ENCODE measurements around the gene LARGE1.
"Not testable (repeated sequence)": the region's sequence is repeated elsewhere in the genome, so short reads cannot be mapped to it uniquely, and the experiment has no call there.

Gene LARGE1

GRCh38 chr22:33884829-33885228 lies 35.4 kb downstream of the LARGE1 start:
- DNase-seq (ENCODE audit: low spot score) = no peak

- DNase-seq (ENCODE audit: low spot score) = no peak
Measured at GRCh38 chr22:33883961-33884808, 36.1 kb downstream of the LARGE1 start.

DNA sequence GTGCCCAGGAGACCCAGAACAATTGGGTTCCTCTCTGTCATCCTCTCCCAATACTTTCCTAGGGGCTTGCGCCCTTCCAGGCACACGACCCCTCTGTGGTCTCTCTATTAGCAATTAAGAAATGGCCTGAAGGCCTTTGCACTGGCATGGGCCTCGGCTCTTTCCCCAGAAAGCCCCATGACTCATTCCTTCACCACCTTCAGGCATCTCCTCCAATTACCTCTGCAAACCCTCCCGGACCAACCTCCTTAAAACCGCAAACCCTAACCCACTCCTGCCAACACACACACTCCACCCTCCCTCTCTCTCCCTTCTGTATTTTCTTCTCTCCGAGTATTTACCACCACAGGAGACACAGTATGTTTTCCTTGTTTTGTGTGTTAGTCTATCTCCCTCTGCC lies 36.7 kb downstream of the LARGE1 start:
- DNase-seq (ENCODE audit: low spot score) = no peak

- no peak for DNase-seq (ENCODE audit: low spot score)
Measured at GRCh38 chr22:33882991-33883390, 37.3 kb downstream of the LARGE1 start.

DNA sequence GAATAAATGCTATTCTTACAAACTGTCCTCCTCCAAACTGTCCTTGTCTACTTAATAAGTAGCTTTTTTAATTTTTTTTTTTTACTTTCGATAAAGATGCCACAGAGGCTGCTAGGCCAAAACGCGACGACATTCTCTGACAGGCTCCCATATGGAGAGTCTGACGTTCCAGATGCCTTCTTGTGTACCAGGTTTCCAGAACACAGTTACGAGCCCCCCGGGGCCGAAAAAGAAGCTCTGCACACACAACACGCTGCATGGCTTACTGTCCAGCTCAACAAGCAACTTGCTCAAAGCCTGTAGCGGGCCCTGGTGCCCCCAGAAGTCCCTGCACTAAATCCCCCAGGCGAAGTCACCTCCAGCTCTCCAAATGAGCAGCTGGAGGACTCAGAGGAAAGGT lies 39.3 kb downstream of the LARGE1 start:
- DNase-seq (ENCODE audit: low spot score) = no peak

DNA sequence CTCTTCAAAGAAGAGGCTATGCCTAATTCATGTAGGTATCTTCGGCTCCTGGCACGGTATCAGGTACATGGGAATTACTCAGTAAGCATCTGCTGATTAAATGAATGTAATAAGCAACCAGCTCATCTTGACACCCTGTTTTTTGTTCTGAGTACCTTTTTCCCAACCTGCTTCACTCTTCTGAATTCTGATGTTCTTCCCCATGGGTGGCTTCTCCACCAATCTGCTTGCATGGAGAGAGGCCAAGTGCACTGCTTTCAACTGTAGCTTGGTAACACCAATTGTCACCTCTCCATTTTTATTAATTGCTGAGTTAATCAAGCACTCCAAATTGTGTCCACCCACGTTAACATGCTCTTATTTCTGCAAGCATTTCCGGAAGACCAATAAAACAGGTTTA lies 40.5 kb downstream of the LARGE1 start:
- no peak for DNase-seq (ENCODE audit: low spot score)

GRCh38 chr22:33875316-33875715 lies 45.0 kb downstream of the LARGE1 start:
- DNase-seq (ENCODE audit: low spot score) = no peak

- DNase-seq (ENCODE audit: low spot score) = no peak
Measured at GRCh38 chr22:33874206-33874605, 46.1 kb downstream of the LARGE1 start.

- DNase-seq (ENCODE audit: low spot score) = no peak
Measured at GRCh38 chr22:33873666-33874065, 46.6 kb downstream of the LARGE1 start.

DNA sequence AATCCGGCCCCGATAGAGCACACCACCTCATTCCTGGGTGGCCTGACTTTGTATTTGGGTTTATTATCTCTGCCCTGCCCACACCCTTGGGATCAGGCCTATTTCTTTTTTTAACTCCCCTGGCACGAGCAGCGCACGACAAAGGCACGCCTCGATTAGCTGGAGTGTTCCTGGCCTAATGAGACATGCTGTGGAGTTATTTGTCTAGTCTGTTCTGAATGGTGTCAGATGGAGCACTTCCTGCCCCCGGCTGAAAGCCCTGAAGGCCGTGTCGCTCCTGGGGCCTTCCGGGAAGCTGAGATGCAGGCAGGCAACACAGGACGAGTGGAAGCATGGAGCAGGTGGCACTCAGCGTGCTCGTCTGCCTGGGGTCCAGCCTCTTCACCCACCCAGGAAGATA lies 47.1 kb downstream of the LARGE1 start:
- DNase-seq (ENCODE audit: low spot score) = no peak

- DNase-seq (ENCODE audit: low spot score) = no peak
Measured at GRCh38 chr22:33871935-33872334, 48.3 kb downstream of the LARGE1 start.

- no peak for DNase-seq (ENCODE audit: low spot score)
Measured at GRCh38 chr22:33869946-33870345, 50.3 kb downstream of the LARGE1 start.

GRCh38 chr22:33867971-33868370 lies 52.3 kb downstream of the LARGE1 start:
- DNase-seq (ENCODE audit: low spot score) = no peak

DNA sequence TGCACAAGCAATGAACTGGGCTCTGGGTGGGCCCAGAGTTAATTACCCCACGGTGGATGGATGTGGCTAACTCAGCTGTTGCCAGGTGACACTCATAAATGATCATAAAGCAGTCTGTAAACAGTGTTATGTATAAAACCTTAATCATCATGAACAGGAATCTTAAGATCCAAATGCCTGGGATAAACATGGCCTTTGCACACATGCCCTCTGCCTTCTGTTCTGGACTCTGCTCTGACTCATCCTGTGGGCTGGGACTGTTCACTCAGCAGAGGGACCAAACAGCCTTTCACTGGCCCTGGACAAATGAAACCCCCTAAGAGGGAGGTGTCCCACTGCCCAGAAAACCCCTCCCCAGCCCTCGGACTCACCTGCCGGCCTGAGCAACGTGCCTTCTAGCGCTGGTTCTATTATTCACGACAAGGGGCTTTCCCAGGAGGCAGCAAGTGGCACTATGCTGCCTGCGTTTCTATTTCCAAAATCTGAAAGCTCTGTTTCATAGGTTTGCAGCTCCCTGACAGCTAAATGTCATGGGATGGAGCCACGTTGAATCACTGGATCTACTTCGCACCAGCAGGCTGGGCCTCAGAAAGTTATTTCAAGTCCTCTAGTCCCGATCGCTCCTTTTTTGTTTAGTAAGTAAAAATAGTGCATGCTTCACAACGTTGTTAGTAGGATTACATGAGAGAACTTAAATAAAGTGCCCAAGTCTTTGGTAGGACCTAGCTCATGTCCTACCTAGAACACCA lies 53.0 kb downstream of the LARGE1 start:
- no peak for DNase-seq (ENCODE audit: low spot score)

- no peak for DNase-seq (ENCODE audit: low spot score)
Measured at GRCh38 chr22:33866511-33866910, 53.8 kb downstream of the LARGE1 start.

- no peak for DNase-seq (ENCODE audit: low spot score)
Measured at GRCh38 chr22:33865996-33866395, 54.3 kb downstream of the LARGE1 start.

GRCh38 chr22:33865248-33865647 lies 55.0 kb downstream of the LARGE1 start:
- no peak for DNase-seq (ENCODE audit: low spot score)

DNA sequence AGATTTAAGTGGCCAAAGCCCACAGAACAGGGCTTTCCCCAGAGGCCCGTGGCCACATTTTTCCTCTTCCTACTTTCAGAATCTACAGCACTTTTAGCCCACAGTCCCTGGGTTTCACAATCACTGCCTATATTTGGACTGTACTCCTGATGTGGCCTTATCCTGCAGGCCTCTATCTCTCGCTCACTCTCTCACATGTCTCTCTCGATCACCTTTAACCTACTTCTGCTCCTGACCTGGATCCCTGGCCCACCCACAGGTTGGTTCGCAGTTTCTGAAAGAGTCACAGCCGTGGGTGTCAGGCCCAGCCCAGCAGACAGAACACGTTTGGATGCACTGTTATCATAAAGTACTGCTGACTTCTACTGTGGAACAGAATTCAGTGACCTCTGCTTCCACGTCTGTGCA lies 55.5 kb downstream of the LARGE1 start:
- DNase-seq (ENCODE audit: low spot score) = peak; percentile 22

GRCh38 chr22:33861216-33861875 lies 58.9 kb downstream of the LARGE1 start:
- no peak for DNase-seq (ENCODE audit: low spot score)

GRCh38 chr22:33860386-33860785 lies 59.9 kb downstream of the LARGE1 start:
- no peak for DNase-seq (ENCODE audit: low spot score)

DNA sequence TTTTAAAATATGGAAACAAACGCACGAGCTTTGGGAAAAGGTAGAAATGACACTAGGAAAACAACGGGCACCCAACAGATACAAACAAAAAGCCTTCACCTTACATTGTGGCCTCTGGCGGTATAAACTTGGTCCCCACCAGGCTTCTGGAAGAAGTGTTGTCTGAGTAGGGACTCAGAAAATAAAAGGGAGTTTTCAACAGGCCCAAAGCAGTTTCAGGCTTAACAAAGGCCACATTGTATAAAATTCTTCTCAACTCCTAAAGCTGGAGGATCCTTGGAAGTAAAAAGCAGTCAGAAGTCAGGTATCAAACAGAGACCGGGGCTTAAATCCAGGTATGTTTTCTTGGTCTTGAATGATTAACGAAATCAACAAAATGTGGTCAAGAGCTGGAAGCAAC lies 61.0 kb downstream of the LARGE1 start:
- no peak for DNase-seq (ENCODE audit: low spot score)

GRCh38 chr22:33858653-33859052 lies 61.6 kb downstream of the LARGE1 start:
- not testable (repeated sequence) for DNase-seq (ENCODE audit: low spot score)

GRCh38 chr22:33857767-33858166 lies 62.5 kb downstream of the LARGE1 start:
- DNase-seq (ENCODE audit: low spot score) = not testable (repeated sequence)

Measured in HuH-7 (cell line).